RKO (cell line): ENCODE data around the gene C1orf35.

ENCODE experiments used
- DNase-seq: peaks from one replicate; pipeline ENCODE4 v3.0.0-alpha.2; 2016; ENCODE audit warnings: low spot score

Gene C1orf35

GRCh38 chr1:228079013-228079412, 24.1 kb downstream of the C1orf35 start:
- DNase-seq: no peak

- DNase-seq: no peak
Measured at GRCh38 chr1:228077565-228078330, 25.4 kb downstream of the C1orf35 start.

- DNase-seq: no peak
Measured at GRCh38 chr1:228076796-228077430, 26.2 kb downstream of the C1orf35 start.

- no peak for DNase-seq
Measured at GRCh38 chr1:228075801-228076271, 27.3 kb downstream of the C1orf35 start.

GRCh38 chr1:228074954-228075730, 28.0 kb downstream of the C1orf35 start:
- DNase-seq: no peak

GRCh38 chr1:228073857-228074545, 29.1 kb downstream of the C1orf35 start:
- peak; percentile 22 for DNase-seq

GRCh38 chr1:228073061-228073856, 29.9 kb downstream of the C1orf35 start:
- DNase-seq: no peak

- DNase-seq: no peak
Measured at GRCh38 chr1:228072658-228073043, 30.5 kb downstream of the C1orf35 start.

GRCh38 chr1:228071839-228072657, 31.1 kb downstream of the C1orf35 start:
- no peak for DNase-seq

- no peak for DNase-seq
Measured at GRCh38 chr1:228070851-228071250, 32.3 kb downstream of the C1orf35 start.

- no peak for DNase-seq
Measured at GRCh38 chr1:228070173-228070572, 33.0 kb downstream of the C1orf35 start.

GRCh38 chr1:228068359-228068758, 34.8 kb downstream of the C1orf35 start:
- no peak for DNase-seq

- DNase-seq: no peak
Measured at GRCh38 chr1:228066891-228067654, 36.1 kb downstream of the C1orf35 start.

GRCh38 chr1:228066416-228066815, 36.7 kb downstream of the C1orf35 start:
- no peak for DNase-seq

GRCh38 chr1:228065543-228066347, 37.4 kb downstream of the C1orf35 start:
- DNase-seq: no peak

GRCh38 chr1:228064741-228065542, 38.2 kb downstream of the C1orf35 start:
- no peak for DNase-seq

- DNase-seq: no peak
Measured at GRCh38 chr1:228064296-228064695, 38.8 kb downstream of the C1orf35 start.
